GM19452 (cell line): ENCODE data around the gene ATP10B.
A peak's percentile ranks its signal among the peaks of the same experiment; 100 is the strongest.
"Not testable (repeated sequence)": the region's sequence is repeated elsewhere in the genome, so short reads cannot be mapped to it uniquely, and the experiment has no call there.

Experiments
- ATAC-seq: cut with Tn5 transposase; IDR thresholded peaks from one replicate; pipeline ENCODE4 v1.9.1; 2021; ENCODE audit not compliant: unreplicated experiment

ATP10B gene, protein sequence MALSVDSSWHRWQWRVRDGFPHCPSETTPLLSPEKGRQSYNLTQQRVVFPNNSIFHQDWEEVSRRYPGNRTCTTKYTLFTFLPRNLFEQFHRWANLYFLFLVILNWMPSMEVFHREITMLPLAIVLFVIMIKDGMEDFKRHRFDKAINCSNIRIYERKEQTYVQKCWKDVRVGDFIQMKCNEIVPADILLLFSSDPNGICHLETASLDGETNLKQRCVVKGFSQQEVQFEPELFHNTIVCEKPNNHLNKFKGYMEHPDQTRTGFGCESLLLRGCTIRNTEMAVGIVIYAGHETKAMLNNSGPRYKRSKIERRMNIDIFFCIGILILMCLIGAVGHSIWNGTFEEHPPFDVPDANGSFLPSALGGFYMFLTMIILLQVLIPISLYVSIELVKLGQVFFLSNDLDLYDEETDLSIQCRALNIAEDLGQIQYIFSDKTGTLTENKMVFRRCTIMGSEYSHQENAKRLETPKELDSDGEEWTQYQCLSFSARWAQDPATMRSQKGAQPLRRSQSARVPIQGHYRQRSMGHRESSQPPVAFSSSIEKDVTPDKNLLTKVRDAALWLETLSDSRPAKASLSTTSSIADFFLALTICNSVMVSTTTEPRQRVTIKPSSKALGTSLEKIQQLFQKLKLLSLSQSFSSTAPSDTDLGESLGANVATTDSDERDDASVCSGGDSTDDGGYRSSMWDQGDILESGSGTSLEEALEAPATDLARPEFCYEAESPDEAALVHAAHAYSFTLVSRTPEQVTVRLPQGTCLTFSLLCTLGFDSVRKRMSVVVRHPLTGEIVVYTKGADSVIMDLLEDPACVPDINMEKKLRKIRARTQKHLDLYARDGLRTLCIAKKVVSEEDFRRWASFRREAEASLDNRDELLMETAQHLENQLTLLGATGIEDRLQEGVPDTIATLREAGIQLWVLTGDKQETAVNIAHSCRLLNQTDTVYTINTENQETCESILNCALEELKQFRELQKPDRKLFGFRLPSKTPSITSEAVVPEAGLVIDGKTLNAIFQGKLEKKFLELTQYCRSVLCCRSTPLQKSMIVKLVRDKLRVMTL (N-terminal part only)

GRCh38 chr5:160852049-160852448, at the start of gene ATP10B:
ATP10B (minus strand) TSS chr5:160852211; CDS start chr5:160688074, 164,137 bp downstream.
- no peak for ATAC-seq

DNA sequence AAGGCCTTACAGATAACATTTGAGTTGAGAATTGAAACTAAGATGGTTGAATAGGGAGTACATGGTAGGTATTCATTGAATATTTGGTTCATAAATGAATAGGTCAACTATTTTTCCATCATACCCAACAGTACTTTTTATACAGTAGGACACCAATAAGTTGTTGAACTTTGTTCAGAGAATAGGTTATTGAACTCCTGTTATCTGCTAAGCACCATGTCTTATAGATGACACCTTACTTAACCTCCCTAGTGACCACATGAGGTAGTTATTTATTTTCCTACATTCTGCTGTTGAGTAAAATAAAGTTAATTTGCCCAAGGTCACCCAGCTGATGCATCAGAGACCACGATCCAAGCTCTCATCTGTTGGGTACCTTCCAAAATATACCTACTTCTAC, 49.6 kb upstream of the ATP10B start:
- no peak for ATAC-seq

GRCh38 chr5:160899735-160900134, 47.7 kb upstream of the ATP10B start:
- no peak for ATAC-seq

- ATAC-seq = not testable (repeated sequence)
Measured at GRCh38 chr5:160893180-160893964, 41.4 kb upstream of the ATP10B start.

DNA sequence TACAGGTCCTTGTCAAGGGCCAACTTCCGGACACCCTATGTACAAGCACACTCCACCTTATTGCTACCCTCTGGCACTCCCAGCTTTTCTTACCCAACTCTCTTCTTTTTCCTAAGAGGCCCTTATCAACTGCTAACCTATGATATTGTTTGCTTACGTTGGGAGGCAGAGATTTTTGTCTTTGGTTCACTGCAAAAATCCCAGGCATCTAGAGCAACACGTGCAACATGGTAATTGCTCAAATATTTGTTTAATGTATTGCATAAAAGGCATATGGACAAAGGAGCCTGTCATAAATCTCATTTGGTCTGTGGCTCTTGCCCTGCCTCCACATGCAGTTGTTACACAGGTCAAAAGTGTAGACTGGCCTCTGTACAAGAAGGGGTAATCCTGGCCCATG, 35.8 kb upstream of the ATP10B start:
- no peak for ATAC-seq

DNA sequence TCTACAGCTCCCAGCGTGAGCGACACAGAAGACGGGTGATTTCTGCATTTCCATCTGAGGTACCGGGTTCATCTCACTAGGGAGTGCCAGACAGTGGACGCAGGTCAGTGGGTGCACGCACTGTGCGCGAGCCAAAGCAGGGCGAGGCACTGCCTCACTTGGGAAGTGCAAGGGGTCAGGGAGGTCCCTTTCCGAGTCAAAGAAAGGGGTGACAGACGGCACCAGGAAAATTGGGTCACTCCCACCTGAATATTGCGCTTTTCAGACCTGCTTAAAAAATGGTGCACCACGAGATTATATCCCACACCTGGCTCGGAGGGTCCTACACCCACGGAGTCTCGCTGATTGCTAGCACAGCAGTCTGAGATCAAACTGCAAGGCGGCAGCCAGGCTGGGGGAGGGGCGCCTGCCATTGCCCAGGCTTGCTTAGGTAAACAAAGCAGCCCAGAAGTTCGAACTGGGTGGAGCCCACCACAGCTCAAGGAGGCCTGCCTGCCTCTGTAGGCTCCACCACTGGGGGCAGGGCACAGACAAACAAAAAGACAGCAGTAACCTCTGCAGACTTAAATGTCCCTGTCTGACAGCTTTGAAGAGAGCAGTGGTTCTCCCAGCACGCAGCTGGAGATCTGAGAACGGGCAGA, 21.7 kb upstream of the ATP10B start:
- ATAC-seq = not testable (repeated sequence)

- no peak for ATAC-seq
Measured at GRCh38 chr5:160869989-160870521, 18.0 kb upstream of the ATP10B start.

- ATAC-seq = no peak
Measured at GRCh38 chr5:160867976-160868375, 16.0 kb upstream of the ATP10B start.

DNA sequence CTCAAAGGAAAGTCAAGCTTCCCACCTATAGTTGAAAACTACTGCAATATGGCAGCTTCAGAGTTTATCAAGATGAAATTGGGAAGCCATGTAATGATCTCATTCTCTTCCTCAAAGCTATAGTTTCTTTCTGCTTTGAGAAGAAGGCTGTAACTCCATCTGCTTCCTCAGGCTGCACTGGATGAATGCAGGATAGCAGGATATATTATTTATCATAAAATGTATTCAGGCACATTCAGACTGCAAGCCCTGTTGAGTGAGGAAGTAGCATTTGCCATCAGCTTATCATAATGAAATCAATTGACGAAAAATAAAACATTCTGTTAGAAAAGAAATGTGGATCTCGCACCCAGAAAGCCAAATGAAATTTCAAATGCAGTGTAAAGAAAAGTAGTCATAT, 560 bp downstream of the ATP10B start:
- no peak for ATAC-seq

- ATAC-seq = no peak
Measured at GRCh38 chr5:160850421-160850820, 1.6 kb downstream of the ATP10B start.

- ATAC-seq = no peak
Measured at GRCh38 chr5:160847526-160848085, 4.4 kb downstream of the ATP10B start.

DNA sequence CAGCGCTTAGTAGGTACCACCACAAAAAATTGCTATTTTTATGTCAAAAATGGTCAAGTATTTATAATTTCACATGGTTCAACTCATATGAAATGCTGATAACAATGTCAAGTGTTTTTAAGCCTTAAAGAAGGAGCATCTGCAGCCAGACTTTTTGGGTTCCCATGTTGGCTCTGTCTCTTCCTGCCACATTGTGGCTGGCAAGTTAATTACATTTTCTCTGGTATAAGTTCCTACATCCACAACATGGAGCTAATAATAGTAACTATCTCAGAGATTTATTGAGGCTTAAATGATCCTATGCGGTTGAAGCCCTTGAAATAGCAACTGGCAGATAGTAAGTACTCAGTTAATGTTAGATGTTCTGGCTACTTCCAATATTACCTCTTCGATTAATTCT, 5.4 kb downstream of the ATP10B start:
- ATAC-seq = no peak

DNA sequence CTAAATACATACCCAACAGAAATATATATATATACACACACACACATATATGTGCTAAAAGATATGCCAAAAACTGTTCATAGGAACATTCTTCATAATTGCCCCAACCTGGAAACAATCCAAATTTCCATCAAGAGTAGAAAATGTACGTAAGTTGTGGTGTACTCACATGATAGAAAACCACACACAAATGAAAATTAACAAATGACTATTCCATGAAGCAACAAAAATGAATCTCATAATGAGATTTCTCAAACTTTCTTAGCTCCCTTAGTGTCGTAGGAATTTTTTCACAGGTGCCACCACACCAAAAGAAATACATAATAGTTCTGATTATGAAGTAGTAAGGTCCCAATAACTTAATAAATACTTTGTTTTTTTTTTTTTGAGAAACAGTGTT, 7.8 kb downstream of the ATP10B start:
- no peak for ATAC-seq

- peak; percentile 99 for ATAC-seq
Measured at GRCh38 chr5:160843240-160843639, 8.8 kb downstream of the ATP10B start.

- ATAC-seq = no peak
Measured at GRCh38 chr5:160837749-160838593, 14.0 kb downstream of the ATP10B start.

DNA sequence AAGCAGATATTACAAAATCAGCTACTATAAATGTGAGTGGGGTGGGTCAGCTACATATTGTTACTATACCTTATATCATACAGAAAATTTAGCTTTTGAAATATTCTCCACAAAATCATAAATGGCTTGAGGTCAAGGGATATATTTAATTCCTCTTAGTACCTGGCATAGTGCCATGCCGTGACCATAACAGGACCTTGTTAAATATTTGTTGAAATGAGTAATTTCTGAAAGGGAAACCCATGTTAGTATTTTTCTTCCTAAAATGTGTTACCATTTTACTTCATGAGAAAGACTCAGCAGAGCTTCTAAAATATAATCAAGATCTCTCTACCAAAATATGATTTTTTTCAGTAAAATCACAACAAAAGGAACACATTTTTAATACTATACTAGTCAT, 14.8 kb downstream of the ATP10B start:
- no peak for ATAC-seq

DNA sequence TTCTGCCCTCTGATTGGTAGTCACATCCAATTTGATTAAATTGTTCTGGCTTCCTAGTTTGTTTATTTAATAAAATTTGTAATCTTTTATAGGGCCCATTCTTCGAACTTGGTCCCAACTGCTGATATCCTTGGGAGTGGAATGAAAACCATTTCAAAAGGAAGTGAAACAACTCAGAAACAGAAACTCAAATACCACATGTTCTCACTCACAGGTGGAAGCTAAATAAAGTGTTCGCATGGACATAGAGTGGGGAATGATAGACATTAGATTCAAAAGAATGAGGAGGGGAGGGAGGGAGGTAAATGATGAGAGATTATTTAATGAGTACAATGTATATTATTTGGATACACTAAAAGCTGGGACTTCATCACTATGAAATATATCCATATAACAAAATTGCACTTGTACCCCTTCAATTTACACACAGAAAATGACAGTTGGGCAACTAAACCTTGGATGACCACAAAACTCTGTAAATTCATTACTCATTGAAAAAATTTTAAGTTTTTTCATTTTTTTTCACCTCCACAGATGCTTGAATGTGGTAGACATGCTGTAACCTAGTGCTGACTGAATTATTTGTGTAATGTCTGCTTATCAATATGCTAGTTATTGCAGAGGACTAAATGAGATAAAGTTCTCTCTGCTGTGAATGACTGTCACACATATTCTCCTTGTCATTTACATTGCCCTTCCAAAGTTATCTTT, 16.0 kb downstream of the ATP10B start:
- peak; percentile 70 for ATAC-seq

- peak; percentile 35 for ATAC-seq
Measured at GRCh38 chr5:160835376-160835775, 16.6 kb downstream of the ATP10B start.
